Transverse colon (tissue), 3 donors: ENCODE measurements around the gene B4GALNT3.
A peak's percentile ranks its signal among the peaks of the same experiment; 100 is the strongest.

Source experiments
- CTCF ChIP-seq, 5 experiments: fragments of 200-600 bp in 3 of 5; fragments of 450-650 bp in 2 of 5; sonication (generic) in 3 of 5; IDR thresholded peaks; 1 replicate in 2 of 5; 2 replicates in 3 of 5; pipeline ENCODE4 v1.5.1; 2016 to 2017; ENCODE audit warnings: antibody characterized with exemption in 5 of 5, inconsistent platforms in 3 of 5, mild to moderate bottlenecking in 2 of 5, moderate library complexity in 1 of 5
- POLR2A ChIP-seq: fragments of 450-650 bp; IDR thresholded peaks from one replicate; pipeline ENCODE4 v1.6.1; 2016; ENCODE audit warnings: antibody characterized with exemption, mild to moderate bottlenecking, moderate library complexity

- TF ChIP-seq CTCF (IDR thresholded peaks at IDR 0.05) = peak; percentile 90 to 96 (median 94)
- TF ChIP-seq POLR2A = no peak
Measured at GRCh38 chr12:569803-570434, 110.2 kb downstream of the B4GALNT3 start.
